Stomach smooth muscle (tissue), 2 donors: Measurements from ENCODE around the gene MRGPRX2.

Experiments
- H3K27ac ChIP-seq: one replicate; pipeline ENCODE4 v1.7.0; 2013; ENCODE audit warnings: mild to moderate bottlenecking, low read length, inconsistent platforms
- H3K27me3 ChIP-seq, 2 donors: one replicate each; pipeline ENCODE4 v1.7.0; 2013; ENCODE audit warnings: low read length in 2 of 2; ENCODE audit not compliant: insufficient read depth in 2 of 2, control insufficient read depth in 1 of 2
- H3K36me3 ChIP-seq, 2 donors: one replicate each; pipeline ENCODE4 v1.7.0; 2013; ENCODE audit warnings: low read length in 2 of 2; ENCODE audit not compliant: control insufficient read depth in 2 of 2, insufficient read depth in 2 of 2
- H3K4me1 ChIP-seq: one replicate; pipeline ENCODE4 v1.7.0; 2013; ENCODE audit warnings: low read length; ENCODE audit not compliant: control insufficient read depth, insufficient read depth
- H3K4me3 ChIP-seq, 2 donors: one replicate each; pipeline ENCODE4 v1.7.0; 2013; ENCODE audit warnings: low read length in 2 of 2
- H3K9ac ChIP-seq, 2 donors: one replicate each; pipeline ENCODE4 v1.7.0; 2013; ENCODE audit warnings: low read length in 2 of 2, mild to moderate bottlenecking in 1 of 2
- H3K9me3 ChIP-seq, 2 donors: one replicate each; pipeline ENCODE4 v1.7.0; 2013; ENCODE audit warnings: low read length in 2 of 2; ENCODE audit not compliant: control insufficient read depth in 2 of 2
- donor health status: healthy.
- donor health status: Pancreatic carcinoma.

The MRGPRX2 gene

DNA sequence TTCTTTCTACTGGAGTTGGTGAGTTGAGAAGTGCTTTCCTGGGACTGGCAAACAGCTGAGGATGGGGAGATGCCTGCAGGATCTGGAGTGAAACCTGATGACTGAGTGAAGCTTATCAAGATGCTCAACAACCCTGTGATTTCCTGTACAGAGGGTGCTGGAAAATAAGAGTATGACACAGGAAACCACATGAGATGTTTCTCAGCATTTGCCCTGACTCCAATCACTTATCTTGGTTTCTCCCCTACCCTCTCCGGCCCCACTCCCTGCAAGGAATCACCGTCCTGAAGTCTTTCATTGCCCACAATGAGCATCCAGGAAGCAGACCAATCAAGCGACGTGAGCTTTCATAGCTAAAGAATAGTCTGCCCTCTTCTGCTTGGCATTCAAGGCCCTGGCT lies at the start of gene MRGPRX2:
Gene MRGPRX2 (minus strand): TSS at position 89 of the 400 bp plus-strand sequence. CDS start 4,315 bp downstream, outside the sequence.
- Histone ChIP-seq H3K9me3 (no peaks in the 10 kb centered on the region), H3K27me3 (no peaks in the 10 kb centered on the region), H3K36me3 (no peaks in the 10 kb centered on the region), H3K4me3 (no peak within 1 kb of the TSS), H3K4me1 (no peaks in the 10 kb centered on the region), H3K9ac (no peak within 1 kb of the TSS), H3K27ac (no peak within 1 kb of the TSS)

DNA sequence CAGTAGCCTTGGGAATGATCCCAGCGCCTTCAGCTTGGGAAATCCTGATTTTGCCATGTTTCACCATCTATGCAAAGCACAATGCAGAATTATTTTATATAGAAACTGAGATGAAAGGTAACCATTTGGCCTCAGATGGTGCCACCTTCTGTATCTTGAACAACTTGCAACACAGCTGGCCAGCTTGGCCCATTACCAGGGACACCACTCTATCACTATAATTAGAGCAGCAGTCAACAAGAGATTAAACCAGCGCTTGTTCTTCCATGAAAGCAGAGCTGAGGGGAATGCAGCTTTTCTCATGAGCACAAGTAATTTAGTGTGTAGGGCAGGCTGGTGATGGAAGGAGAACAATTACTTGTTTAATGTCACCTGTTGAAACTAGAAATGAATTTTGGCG lies 49.8 kb upstream of the MRGPRX2 start:
- Histone ChIP-seq H3K9ac (no peak overlapping the region), H3K9me3 (no peaks in the 10 kb centered on the region), H3K27ac (no peak overlapping the region), H3K36me3 (no peaks in the 10 kb centered on the region), H3K4me1 (no peaks in the 10 kb centered on the region), H3K4me3 (no peak overlapping the region), H3K27me3 (peaks cover 0 to 2% of the 10 kb centered on the region in 2 donors)

DNA sequence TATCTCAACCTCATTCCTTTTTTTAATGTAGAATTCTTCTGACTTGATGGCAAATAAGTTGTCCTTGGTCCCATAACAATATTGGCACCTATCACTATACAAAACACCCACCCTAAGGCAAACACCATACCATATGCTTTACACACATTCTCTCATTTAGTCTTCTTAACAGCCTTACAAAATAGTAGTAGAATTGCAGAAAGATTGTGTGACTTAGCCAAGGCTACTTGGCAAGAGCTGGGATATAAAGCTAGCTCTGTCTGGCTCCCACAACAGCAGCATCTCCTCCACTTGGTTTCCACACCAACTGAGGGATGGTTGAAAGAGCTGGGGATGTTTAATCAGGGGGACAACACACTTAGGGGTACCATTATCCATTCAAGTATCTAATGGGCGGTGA lies 46.6 kb upstream of the MRGPRX2 start:
- H3K36me3 ChIP-seq: no peaks in the 10 kb centered on the region
- H3K9me3 ChIP-seq: no peaks in the 10 kb centered on the region
- no peak overlapping the region for H3K9ac ChIP-seq

DNA sequence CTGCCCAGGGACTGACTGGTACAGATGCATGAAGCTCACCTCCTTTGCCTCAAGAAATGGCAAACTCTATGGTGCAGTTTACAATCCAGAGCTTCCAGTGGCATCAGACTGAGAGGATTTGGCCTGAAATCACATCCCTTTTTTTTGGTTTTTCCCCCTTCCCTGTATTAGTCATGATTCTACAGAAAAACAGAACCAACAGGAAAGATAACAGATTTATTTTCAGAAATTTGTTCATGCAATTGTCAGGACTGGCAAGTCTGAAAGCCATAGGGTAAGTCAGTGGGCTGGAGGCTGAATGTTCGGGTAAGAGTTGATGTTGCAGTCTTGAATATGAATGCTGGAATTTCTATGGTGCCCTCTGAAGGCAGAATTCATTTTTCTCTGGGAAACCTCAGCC lies 44.5 kb upstream of the MRGPRX2 start:
- Histone ChIP-seq H3K9me3 (peaks cover 0 to 3% of the 10 kb centered on the region in 2 donors), H3K4me3 (no peak overlapping the region), H3K27ac (no peak overlapping the region), H3K9ac (no peak overlapping the region), H3K36me3 (no peaks in the 10 kb centered on the region), H3K4me1 (no peaks in the 10 kb centered on the region), H3K27me3 (peaks cover 0 to 3% of the 10 kb centered on the region in 2 donors)

More for the DNA sequence above, 46.6 kb upstream of the MRGPRX2 start:
- Histone ChIP-seq H3K4me1 (no peaks in the 10 kb centered on the region), H3K27ac (no peak overlapping the region), H3K4me3 (no peak overlapping the region), H3K27me3 (peaks cover 0 to 3% of the 10 kb centered on the region in 2 donors)

DNA sequence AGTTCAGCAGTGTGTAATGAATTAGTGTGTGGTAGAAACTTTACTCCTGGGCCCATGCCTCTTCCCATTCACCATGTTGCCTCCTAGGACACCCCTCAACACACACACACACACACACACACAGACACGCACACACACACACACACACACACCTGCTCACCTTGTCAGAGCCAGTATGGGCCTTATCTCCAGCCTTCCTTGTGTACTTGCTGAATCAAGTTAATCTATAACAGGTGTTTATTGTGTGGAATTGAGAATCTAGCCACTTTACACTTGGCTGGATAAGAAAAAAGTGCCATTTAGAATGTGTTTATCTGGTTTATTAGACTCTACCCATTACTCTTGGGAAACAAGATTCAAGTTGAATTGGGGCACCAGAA lies 42.0 kb upstream of the MRGPRX2 start:
- no peak overlapping the region for H3K27ac ChIP-seq
- H3K9me3 ChIP-seq: peaks cover 0 to 3% of the 10 kb centered on the region in 2 donors
- H3K9ac ChIP-seq: no peak overlapping the region

DNA sequence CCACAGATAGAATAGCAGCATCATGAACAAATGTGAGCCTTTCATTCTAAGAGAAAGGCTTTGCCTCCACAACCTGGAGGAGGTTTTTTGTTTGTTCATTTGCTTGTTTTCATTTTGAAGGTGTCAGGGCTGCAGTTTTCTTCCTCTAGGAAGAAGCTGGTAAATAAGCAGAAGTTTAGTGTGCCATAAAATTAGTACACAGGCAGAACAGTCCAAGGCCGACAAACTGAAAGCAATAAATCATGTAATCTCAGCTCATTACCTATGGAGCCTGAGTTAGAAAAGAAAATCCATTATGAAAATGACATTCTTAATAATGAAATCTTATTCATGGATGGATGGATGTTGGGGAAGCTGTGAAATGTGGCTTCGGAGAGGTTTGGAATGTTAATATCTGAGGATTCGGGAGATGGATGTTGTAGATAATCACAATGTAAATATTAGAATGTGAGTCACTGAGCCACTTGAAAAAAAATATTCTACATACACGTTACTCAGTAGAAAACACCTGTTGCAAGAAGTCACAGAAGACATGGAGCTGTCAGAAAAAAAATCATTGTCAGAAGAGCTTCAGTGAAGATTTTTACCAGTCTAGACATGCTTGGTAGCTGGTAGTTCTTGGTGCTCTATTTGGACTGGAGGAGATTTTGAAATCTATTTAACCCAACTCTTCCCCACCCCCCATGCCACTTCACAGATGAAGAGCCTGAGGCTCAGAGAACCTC lies 41.4 kb upstream of the MRGPRX2 start:
- Histone ChIP-seq H3K9me3 (peaks cover 0 to 3% of the 10 kb centered on the region in 2 donors), H3K9ac (no peak overlapping the region), H3K4me3 (no peak overlapping the region), H3K27ac (no peak overlapping the region), H3K4me1 (no peaks in the 10 kb centered on the region), H3K27me3 (peaks cover 0 to 7% of the 10 kb centered on the region in 2 donors), H3K36me3 (no peaks in the 10 kb centered on the region)

More for the DNA sequence above, 42.0 kb upstream of the MRGPRX2 start:
- Histone ChIP-seq H3K4me1 (no peaks in the 10 kb centered on the region), H3K36me3 (no peaks in the 10 kb centered on the region), H3K27me3 (peaks cover 0 to 5% of the 10 kb centered on the region in 2 donors), H3K4me3 (no peak overlapping the region)

DNA sequence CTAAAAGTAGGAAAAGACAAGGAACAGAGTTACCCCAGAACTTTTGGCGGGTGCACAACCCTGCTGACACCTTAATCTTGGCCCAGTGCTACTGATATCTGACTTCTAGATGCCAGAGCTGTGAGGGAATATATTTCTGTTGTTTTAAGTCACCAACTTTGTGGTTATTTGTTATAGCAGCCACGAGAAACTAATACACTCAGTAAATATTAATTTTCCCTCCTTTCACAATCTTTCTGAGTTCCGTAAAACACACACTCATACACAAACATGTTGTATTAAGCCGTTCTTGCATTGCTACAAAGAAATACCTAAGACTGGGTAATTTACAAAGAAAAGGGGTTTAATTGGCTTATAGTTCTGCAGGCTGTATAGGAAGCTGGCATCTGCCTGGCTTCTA lies 40.4 kb upstream of the MRGPRX2 start:
- Histone ChIP-seq H3K27me3 (peaks cover 0 to 7% of the 10 kb centered on the region in 2 donors), H3K27ac (no peak overlapping the region), H3K4me1 (no peaks in the 10 kb centered on the region), H3K9ac (no peak overlapping the region), H3K36me3 (no peaks in the 10 kb centered on the region), H3K9me3 (peaks cover 0 to 3% of the 10 kb centered on the region in 2 donors), H3K4me3 (no peak overlapping the region)

DNA sequence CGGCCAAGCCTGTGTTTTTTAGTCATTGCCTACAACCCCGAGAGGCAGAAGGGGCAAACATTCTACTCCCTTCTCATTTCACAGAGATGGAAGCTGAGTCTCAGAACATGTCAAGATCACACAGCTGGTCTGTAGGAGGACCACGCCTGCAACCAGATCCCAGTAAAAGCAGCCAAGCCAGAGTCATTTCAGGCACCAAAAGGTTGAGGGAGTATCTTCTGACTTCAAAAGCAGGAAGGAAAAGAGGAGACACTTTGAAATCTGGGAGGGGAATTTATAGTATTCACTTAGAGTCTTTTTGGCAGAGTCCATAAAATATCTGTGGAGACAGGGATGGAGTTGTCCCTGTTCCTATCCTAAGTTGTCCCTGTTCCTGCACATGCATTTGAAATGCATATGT lies 38.6 kb upstream of the MRGPRX2 start:
- H3K27me3 ChIP-seq: peaks cover 0 to 6% of the 10 kb centered on the region in 2 donors
- no peak overlapping the region for H3K4me3 ChIP-seq

DNA sequence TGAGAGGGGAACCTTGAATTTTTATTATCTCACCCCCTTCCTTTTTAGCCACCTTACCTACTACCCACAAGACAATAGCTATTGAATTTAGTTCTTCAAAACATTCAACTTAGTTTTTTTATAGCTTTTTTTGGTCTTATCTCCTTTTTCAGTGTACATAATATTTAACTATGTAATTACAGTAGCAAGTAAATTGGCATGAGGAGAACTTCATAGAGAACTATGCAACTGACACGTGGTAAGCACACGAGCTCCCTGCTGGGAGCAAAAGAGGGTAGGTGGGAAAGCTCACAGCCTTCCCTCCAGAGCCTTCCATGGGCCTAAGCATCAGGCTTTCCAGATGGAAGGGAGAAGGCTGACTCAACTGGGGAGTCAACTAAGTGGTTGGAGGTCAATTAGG lies 34.3 kb upstream of the MRGPRX2 start:
- Histone ChIP-seq H3K36me3 (no peaks in the 10 kb centered on the region), H3K9ac (no peak overlapping the region), H3K27ac (no peak overlapping the region), H3K9me3 (peaks cover 0 to 2% of the 10 kb centered on the region in 2 donors), H3K4me1 (no peaks in the 10 kb centered on the region), H3K4me3 (no peak overlapping the region), H3K27me3 (peaks cover 3 to 6% of the 10 kb centered on the region in 2 donors)

More for the DNA sequence above, 38.6 kb upstream of the MRGPRX2 start:
- H3K36me3 ChIP-seq: no peaks in the 10 kb centered on the region
- H3K9ac ChIP-seq: no peak overlapping the region
- peaks cover 0 to 3% of the 10 kb centered on the region in 2 donors for H3K9me3 ChIP-seq
- no peak overlapping the region for H3K27ac ChIP-seq
- no peaks in the 10 kb centered on the region for H3K4me1 ChIP-seq

DNA sequence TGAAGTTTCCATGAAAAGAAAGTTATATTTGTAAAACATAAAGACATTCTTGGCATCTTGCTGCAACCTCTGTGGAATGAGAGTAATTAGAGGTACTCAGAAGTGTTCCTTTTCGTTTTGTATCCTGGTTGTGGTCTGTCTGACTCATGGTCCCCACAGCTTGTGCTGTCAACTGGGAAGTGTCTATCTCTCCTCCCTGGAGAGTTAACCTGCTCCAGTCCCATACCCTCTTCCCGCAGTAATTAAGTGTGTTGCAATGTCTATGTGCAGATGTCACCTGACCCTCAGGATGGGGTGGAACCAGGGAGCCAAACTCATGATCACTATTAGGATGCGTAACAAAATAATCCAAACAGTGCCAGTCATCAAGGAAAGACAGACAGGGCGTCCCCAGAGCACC lies 33.5 kb upstream of the MRGPRX2 start:
- no peak overlapping the region for H3K9ac ChIP-seq
- no peak overlapping the region for H3K27ac ChIP-seq
- peaks cover 0 to 2% of the 10 kb centered on the region in 2 donors for H3K9me3 ChIP-seq
- peaks cover 3 to 6% of the 10 kb centered on the region in 2 donors for H3K27me3 ChIP-seq
- no peak overlapping the region for H3K4me3 ChIP-seq
- H3K4me1 ChIP-seq: no peaks in the 10 kb centered on the region
- no peaks in the 10 kb centered on the region for H3K36me3 ChIP-seq

DNA sequence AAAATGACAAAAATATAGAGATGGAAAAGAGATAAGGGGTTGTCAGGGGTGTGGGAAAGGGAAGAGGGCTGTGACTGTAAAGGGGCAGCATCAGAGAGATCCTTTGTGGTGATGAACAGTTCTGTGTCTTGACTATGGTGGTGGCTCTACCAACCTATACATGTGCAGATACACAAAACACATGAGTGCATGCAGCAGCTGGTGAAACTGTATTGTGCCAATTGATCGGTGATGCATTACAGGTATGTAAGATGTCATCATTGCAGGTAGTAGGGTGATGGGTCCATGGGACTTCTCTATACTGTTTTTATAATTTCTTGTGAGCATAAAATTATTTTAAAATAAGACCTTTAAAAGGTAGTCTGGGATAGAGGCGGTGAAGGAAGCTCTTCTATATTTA lies 32.3 kb upstream of the MRGPRX2 start:
- no peak overlapping the region for H3K4me3 ChIP-seq
- no peak overlapping the region for H3K9ac ChIP-seq
- no peaks in the 10 kb centered on the region for H3K36me3 ChIP-seq
- H3K9me3 ChIP-seq: peaks cover 0 to 2% of the 10 kb centered on the region in 2 donors
- H3K27ac ChIP-seq: no peak overlapping the region
- H3K4me1 ChIP-seq: no peaks in the 10 kb centered on the region
- peaks cover 3 to 4% of the 10 kb centered on the region in 2 donors for H3K27me3 ChIP-seq
